ENCODE measurements around the gene RFC4.
A peak's percentile ranks its signal among the peaks of the same experiment; 100 is the strongest.

RFC4 gene

DNA sequence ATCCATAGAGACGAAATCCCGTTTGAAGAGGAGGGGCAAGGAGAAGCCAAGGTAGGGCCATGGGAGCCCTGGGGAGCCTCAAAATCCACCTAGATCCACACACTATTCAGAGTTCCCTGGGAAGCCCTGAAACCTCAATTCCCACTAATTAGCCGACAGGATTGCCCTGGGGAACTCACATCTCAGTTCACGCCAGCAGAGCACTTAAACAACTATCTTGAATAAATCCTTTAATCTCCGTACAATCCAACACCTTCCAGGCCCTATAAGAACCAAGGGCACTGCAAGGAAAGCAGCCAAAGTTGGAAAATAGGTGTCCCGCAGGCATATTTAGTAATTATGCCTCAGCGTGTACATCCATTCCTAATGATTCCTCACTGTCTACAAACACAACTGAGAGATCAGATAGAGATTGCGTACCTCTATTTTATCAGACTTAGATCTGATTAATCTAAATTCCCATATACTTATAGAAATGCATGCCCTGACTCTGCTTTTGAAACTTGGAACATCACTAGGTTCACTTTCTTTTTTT lies 48.5 kb downstream of the RFC4 start:
- no peak for DNase-seq
- no peaks in the 10 kb centered on the region for H3K27me3 Mint-ChIP-seq
- no peaks in the 10 kb centered on the region for H3K9me3 Mint-ChIP-seq
- H3K4me1 Mint-ChIP-seq (ENCODE audit: low read depth): peaks cover 19% of the 10 kb centered on the region
- no peak overlapping the region for H3K27ac Mint-ChIP-seq
- H3K36me3 Mint-ChIP-seq (ENCODE audit: low read depth): no peaks in the 10 kb centered on the region
- no peak overlapping the region for H3K4me3 Mint-ChIP-seq

DNA sequence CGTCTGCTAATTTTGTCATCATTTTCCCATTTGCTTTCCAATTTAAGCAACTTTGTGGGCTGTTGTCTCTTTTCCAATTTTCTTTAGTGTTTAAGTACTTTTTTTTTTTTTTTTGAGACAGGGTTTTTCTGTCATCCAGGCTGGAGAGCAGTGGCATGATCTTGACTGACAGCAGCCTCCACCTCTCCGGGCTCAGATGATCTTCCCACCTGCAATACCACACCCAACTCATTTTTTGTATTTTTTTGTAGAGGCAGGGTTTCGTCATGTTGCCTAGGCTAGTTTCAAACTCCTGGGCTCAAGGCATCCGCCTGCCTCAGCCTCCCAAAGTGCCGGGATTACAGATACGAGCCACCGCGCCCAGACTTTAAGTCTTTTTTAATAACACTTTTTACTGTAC lies 49.1 kb downstream of the RFC4 start:
- no peak for DNase-seq
- Mint-ChIP-seq H3K4me1 (ENCODE audit: low read depth) (peaks cover 19% of the 10 kb centered on the region), H3K9me3 (no peaks in the 10 kb centered on the region), H3K27me3 (no peaks in the 10 kb centered on the region), H3K27ac (no peak overlapping the region), H3K36me3 (ENCODE audit: low read depth) (no peaks in the 10 kb centered on the region), H3K4me3 (no peak overlapping the region)

DNA sequence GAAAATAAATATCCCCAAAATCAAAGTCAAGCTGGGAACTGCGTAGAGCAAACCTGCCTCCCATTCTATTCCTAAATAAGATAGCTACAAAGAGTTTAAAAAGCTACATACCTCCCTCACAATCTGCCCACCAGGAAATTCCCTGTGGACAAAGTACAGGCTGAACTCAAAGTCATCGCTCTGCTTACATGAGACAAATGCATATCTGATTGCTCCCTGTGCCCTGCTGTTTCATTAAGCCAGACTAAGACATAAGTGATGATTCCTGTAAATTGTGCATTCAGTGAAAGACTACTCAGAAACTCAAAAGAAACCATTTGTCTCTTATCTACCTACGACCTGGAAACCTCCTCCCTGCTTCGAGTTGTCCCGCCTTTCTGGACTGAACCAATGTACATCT lies 51.4 kb downstream of the RFC4 start:
- no peaks in the 10 kb centered on the region for H3K27me3 Mint-ChIP-seq
- peaks cover 14% of the 10 kb centered on the region for H3K4me1 Mint-ChIP-seq (ENCODE audit: low read depth)
- no peaks in the 10 kb centered on the region for H3K9me3 Mint-ChIP-seq
- H3K4me3 Mint-ChIP-seq: no peak overlapping the region
- no peak for DNase-seq
- H3K27ac Mint-ChIP-seq: no peak overlapping the region
- no peaks in the 10 kb centered on the region for H3K36me3 Mint-ChIP-seq (ENCODE audit: low read depth)

DNA sequence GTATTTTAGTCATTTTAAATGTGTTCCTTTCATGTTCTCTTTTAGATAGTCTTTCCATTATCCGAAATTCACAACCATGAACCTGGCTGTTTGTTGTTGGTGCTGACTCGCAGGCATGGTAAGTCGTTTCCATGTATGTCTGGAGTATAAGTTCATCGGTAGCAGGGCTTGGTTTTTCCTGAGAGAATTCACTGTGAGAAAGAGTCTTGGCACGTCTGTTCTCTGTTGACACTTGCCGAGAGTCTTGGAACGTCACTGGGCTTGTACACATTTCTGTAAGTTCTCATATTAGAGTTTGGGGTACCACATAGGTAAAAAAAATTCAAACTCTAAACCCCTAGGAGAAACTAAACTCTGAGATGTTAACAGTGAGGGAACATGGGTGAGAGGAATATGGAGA lies 52.3 kb downstream of the RFC4 start:
- no peak overlapping the region for H3K4me3 Mint-ChIP-seq

DNA sequence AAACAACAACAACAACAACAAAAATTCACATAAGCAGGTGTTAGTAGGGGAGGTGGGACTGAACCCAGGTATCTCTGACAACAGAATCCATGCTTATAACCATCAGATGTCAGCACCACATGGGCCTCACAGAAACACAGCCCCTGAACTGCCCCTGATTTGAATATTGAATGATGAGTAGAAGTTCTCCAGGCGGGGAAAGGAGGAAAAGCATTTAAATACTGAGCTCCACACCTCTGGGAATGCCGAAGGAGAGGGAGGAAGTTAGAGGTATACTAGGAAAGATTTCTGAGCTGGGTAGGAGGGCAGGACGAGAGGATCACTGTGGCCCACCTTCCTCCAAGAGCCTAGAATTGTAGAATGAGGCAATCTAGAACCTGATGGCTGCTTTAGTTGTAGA lies 54.8 kb downstream of the RFC4 start:
- no peaks in the 10 kb centered on the region for H3K36me3 Mint-ChIP-seq (ENCODE audit: low read depth)
- no peaks in the 10 kb centered on the region for H3K9me3 Mint-ChIP-seq
- no peak for DNase-seq
- H3K27me3 Mint-ChIP-seq: no peaks in the 10 kb centered on the region
- peaks cover 14% of the 10 kb centered on the region for H3K4me1 Mint-ChIP-seq (ENCODE audit: low read depth)
- H3K27ac Mint-ChIP-seq: no peak overlapping the region
- H3K4me3 Mint-ChIP-seq: no peak overlapping the region

More for the DNA sequence above, 52.3 kb downstream of the RFC4 start:
- Mint-ChIP-seq H3K9me3 (no peaks in the 10 kb centered on the region), H3K27ac (no peak overlapping the region), H3K27me3 (no peaks in the 10 kb centered on the region), H3K36me3 (ENCODE audit: low read depth) (no peaks in the 10 kb centered on the region), H3K4me1 (ENCODE audit: low read depth) (peaks cover 14% of the 10 kb centered on the region)
- DNase-seq: no peak

DNA sequence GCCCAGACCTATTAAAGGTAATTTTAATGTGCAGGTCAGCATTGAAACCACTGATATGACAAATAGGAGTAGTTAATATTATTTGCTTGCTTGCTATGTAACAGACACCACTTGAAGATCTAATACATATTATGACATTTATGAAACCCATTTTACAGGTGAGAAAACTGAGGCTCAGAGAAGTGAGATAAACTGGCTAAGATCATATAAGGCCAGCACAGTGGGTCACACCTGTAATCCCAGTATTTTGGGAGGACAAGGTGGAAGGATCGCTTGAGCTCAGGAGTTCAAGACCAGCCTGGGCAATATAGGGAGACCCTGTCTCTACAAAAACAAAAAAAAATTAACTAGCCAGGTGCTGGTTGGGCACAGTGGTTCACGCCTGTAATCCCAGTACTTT lies 56.0 kb downstream of the RFC4 start:
- no peaks in the 10 kb centered on the region for H3K9me3 Mint-ChIP-seq
- H3K4me1 Mint-ChIP-seq (ENCODE audit: low read depth): peaks cover 18% of the 10 kb centered on the region
- H3K4me3 Mint-ChIP-seq: no peak overlapping the region
- DNase-seq: no peak
- no peak overlapping the region for H3K27ac Mint-ChIP-seq
- no peaks in the 10 kb centered on the region for H3K27me3 Mint-ChIP-seq
- H3K36me3 Mint-ChIP-seq (ENCODE audit: low read depth): no peaks in the 10 kb centered on the region

DNA sequence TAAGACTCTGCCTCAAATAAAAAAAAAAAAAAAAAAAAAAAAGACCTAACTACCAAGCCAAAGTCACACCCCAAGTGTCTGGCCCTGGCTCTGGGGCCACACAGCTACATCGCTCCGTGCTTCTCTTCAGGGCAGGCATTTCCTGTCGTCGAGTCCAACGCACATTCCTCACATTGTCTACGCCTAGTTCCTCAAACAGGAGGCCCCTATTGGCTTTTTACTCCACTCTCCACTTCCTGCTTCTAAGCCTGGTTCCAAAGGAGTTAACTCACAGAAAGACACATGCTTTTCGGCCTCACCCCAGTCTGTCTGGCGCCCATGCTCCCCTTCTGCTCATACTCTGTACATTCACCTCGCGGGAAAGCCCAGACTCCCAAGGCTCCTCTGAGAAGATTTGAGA lies 60.3 kb downstream of the RFC4 start:
- Mint-ChIP-seq H3K27me3 (no peaks in the 10 kb centered on the region), H3K36me3 (ENCODE audit: low read depth) (no peaks in the 10 kb centered on the region), H3K4me3 (no peak overlapping the region), H3K4me1 (ENCODE audit: low read depth) (peaks cover 4% of the 10 kb centered on the region), H3K9me3 (no peaks in the 10 kb centered on the region), H3K27ac (peak overlapping the region; percentile 12)
- DNase-seq: no peak

DNA sequence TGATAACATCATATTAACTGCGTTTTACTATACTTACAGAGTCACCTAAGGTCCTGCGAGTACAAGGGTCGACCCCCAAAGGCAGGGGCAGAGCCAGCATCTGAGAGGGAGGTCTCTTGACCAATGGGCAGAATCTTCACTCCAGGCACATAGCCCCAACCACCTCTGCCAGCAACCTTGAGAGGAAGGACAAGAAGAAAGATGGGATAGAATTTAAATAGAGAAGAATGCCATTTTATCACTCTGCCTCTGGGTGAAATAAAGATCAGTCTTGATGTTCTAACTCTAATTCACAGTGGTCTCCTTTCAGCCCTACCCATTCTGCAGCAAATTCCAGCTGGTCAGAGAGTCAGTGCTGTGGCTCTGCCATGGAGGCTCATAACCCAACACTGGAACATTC lies 62.6 kb downstream of the RFC4 start:
- DNase-seq: no peak
- Mint-ChIP-seq H3K4me3 (no peak overlapping the region), H3K27ac (no peak overlapping the region), H3K4me1 (ENCODE audit: low read depth) (peaks cover 4% of the 10 kb centered on the region), H3K36me3 (ENCODE audit: low read depth) (no peaks in the 10 kb centered on the region), H3K27me3 (no peaks in the 10 kb centered on the region), H3K9me3 (no peaks in the 10 kb centered on the region)

DNA sequence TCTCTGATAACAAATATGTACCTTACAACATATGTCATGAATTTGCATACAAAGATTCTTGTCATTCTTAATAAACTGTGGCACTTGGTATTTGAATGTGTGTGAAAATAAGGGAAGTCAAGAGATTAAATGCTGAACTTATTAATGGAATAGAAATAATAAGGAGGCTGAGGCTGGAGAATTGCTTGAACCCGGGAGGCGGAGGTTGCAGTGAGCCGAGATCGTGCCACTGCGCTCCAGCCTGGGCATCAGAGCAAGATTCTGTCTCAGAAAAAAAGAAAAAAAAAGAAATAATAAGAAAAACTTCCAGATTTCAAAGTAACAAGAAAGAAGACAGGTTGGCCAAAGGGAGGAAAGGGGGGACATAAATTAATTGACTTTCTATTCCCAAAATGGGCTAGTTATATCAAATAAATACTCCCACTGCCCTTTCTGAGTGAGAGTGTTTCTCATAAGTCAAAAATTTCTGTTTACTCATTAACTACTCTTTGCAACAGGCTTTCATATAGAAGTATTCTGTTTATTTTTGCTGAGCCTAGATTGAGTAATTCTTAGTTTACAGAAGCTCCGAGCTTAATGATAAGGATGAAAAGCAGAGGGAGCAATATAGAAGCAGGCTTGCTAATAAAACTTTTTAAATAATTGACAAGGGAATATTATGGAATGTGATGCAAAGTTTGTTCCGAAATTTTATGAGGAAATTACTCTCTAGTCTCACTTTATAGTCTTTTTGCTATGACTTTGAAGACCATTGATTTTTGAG lies 63.5 kb downstream of the RFC4 start:
- Mint-ChIP-seq H3K4me1 (ENCODE audit: low read depth) (peaks cover 4% of the 10 kb centered on the region), H3K27ac (no peak overlapping the region), H3K4me3 (no peak overlapping the region), H3K9me3 (no peaks in the 10 kb centered on the region), H3K36me3 (ENCODE audit: low read depth) (no peaks in the 10 kb centered on the region), H3K27me3 (no peaks in the 10 kb centered on the region)
- DNase-seq: no peak

All from activated T-cell treated with anti-CD3 and anti-CD28 coated beads, Interleukin-2, amount 50 U/mL, for 24 hours (primary cell).